GM23338 (cell line): ENCODE results near the gene EXD3. TPM values are rescaled to one million over a fixed set of nuclear protein-coding genes. Genes with fewer than 3 reads are reported as not detected.

ENCODE experiments used
- ATAC-seq: fragments of 200-7000 bp; cut with Tn5 transposase; 3 replicates; pipeline ENCODE4 v1.9.1; 2020
- DNase-seq: peaks from one replicate; pipeline ENCODE4 v3.0.0-alpha.2; 2015; ENCODE audit warnings: low spot score
- H2AFZ ChIP-seq: fragments of 200-600 bp; sonication (generic); 2 replicates; pipeline ENCODE4 v1.8.0; 2016; ENCODE audit warnings: antibody characterized with exemption, mild to moderate bottlenecking, moderate library complexity
- H3F3A ChIP-seq: fragments of 200-600 bp; sonication (generic); replicated peaks from 2 replicates; pipeline ENCODE4 v1.8.0; 2017; ENCODE audit warnings: antibody characterized with exemption, mixed run types, low read depth
- H3K27ac ChIP-seq: fragments of 200-600 bp; sonication (generic); 2 replicates; pipeline ENCODE4 v1.6.1; 2016; ENCODE audit warnings: low read depth
- H3K27me3 ChIP-seq: fragments of 200-600 bp; sonication (generic); 2 replicates; pipeline ENCODE4 v1.8.0; 2016; ENCODE audit warnings: mild to moderate bottlenecking, mixed run types, moderate library complexity; ENCODE audit not compliant: insufficient read depth
- H3K36me3 ChIP-seq: fragments of 200-600 bp; sonication (generic); 2 replicates; pipeline ENCODE4 v1.8.0; 2016; ENCODE audit warnings: mild to moderate bottlenecking; ENCODE audit not compliant: insufficient read depth
- H3K4me1 ChIP-seq: fragments of 200-600 bp; sonication (generic); 2 replicates; pipeline ENCODE4 v1.8.0; 2016; ENCODE audit warnings: mild to moderate bottlenecking, moderate library complexity; ENCODE audit not compliant: insufficient read depth
- H3K4me2 ChIP-seq: fragments of 200-600 bp; sonication (generic); 2 replicates; pipeline ENCODE4 v1.7.1; 2017; ENCODE audit warnings: mixed run types
- H3K4me3 ChIP-seq: fragments of 200-600 bp; sonication (generic); 2 replicates; pipeline ENCODE4 v1.6.1; 2016; ENCODE audit warnings: mixed run types
- H3K79me2 ChIP-seq: fragments of 200-600 bp; sonication (generic); replicated peaks from 2 replicates; pipeline ENCODE4 v1.8.0; 2017; ENCODE audit warnings: mild to moderate bottlenecking; ENCODE audit not compliant: insufficient read depth
- H3K9me2 ChIP-seq: fragments of 200-600 bp; sonication (generic); 2 replicates; pipeline ENCODE4 v1.8.0; 2017; ENCODE audit not compliant: insufficient read depth
- H4K20me1 ChIP-seq: fragments of 200-600 bp; sonication (generic); replicated peaks from 2 replicates; pipeline ENCODE4 v1.8.0; 2017; ENCODE audit warnings: mild to moderate bottlenecking; ENCODE audit not compliant: insufficient read depth
- H3K27ac Mint-ChIP-seq: 2 replicates; pipeline ENCODE4 v1.8.0; 2020; ENCODE audit warnings: inconsistent platforms, mild to moderate bottlenecking, moderate library complexity, mixed read lengths
- H3K27me3 Mint-ChIP-seq: 3 replicates; pipeline ENCODE4 v1.8.0; 2022; ENCODE audit warnings: low read depth, mild to moderate bottlenecking, moderate library complexity, mixed read lengths, inconsistent platforms; ENCODE audit not compliant: insufficient read depth, poor library complexity
- H3K36me3 Mint-ChIP-seq: 3 replicates; pipeline ENCODE4 v1.8.0; 2021; ENCODE audit warnings: low read depth, mild to moderate bottlenecking, inconsistent platforms, moderate library complexity, mixed read lengths
- H3K4me1 Mint-ChIP-seq: 3 replicates; pipeline ENCODE4 v1.8.0; 2020; ENCODE audit warnings: mild to moderate bottlenecking, inconsistent platforms, mixed read lengths
- H3K4me3 Mint-ChIP-seq: 3 replicates; pipeline ENCODE4 v1.8.0; 2021; ENCODE audit warnings: moderate library complexity, mild to moderate bottlenecking, inconsistent platforms, mixed read lengths
- H3K9me3 Mint-ChIP-seq: 3 replicates; pipeline ENCODE4 v1.8.0; 2020; ENCODE audit warnings: moderate library complexity, mild to moderate bottlenecking, inconsistent platforms, mixed read lengths
- CTCF ChIP-seq, 2 experiments: fragments of 200-600 bp in 1 of 2; sonication (generic) in 1 of 2; conservative IDR thresholded peaks; 2 replicates each; pipeline versions ENCODE4 v1.5.1 to v1.6.1; 2016 to 2017; ENCODE audit warnings: antibody characterized with exemption in 2 of 2, low read depth in 2 of 2, mild to moderate bottlenecking in 2 of 2, moderate library complexity in 1 of 2
- ETS1 ChIP-seq: IDR thresholded peaks from 2 replicates; pipeline ENCODE4 v1.6.1; 2016; ENCODE audit warnings: antibody characterized with exemption
- EZH2 ChIP-seq: fragments of 200-600 bp; sonication (generic); IDR thresholded peaks from one replicate; pipeline ENCODE4 v1.8.0; 2017; ENCODE audit warnings: antibody characterized with exemption, mild to moderate bottlenecking, low read depth; ENCODE audit not compliant: unreplicated experiment
- EZH2phosphoT487 ChIP-seq: fragments of 200-600 bp; sonication (generic); IDR thresholded peaks from one replicate; pipeline ENCODE4 v1.8.1; 2018; ENCODE audit warnings: antibody characterized with exemption; ENCODE audit not compliant: unreplicated experiment
- NANOG ChIP-seq: IDR thresholded peaks from 2 replicates; pipeline ENCODE4 v1.6.1; 2016; ENCODE audit warnings: antibody characterized with exemption, borderline replicate concordance
- POLR2AphosphoS5 ChIP-seq: IDR thresholded peaks from 2 replicates; pipeline ENCODE4 v1.6.1; 2016; ENCODE audit warnings: antibody characterized with exemption, low read depth
- REST ChIP-seq: IDR thresholded peaks from one replicate; pipeline ENCODE4 v1.6.1; 2018; ENCODE audit warnings: antibody characterized with exemption; ENCODE audit not compliant: unreplicated experiment
- ZNF114 ChIP-seq: fragments of 250-450 bp; sonication (Bioruptor Pico); IDR thresholded peaks from 2 replicates; pipeline ENCODE4 v1.5.0; 2020; ENCODE audit warnings: mild to moderate bottlenecking, moderate library complexity
- ZNF462 ChIP-seq: fragments of 250-450 bp; sonication (Bioruptor Pico); IDR thresholded peaks from 2 replicates; pipeline ENCODE4 v1.5.0; 2020; ENCODE audit warnings: mild to moderate bottlenecking, moderate library complexity
- polyA plus RNA-seq: library from polyadenylated mRNA; unstranded; fragments of >200 nt; fragmentation: Nextera tagmentation; extraction: Ambion mirVana; gene quantifications from 2 replicates; pipeline ENCODE4 v1.2.1, GENCODE V29; 2016
- total RNA-seq: library from RNA; depleted of rRNA; stranded (reverse); fragments of >200 nt; shearing (Covaris generic); gene quantifications from 2 replicates; pipeline ENCODE4 v1.2.3, GENCODE V29; 2014

The EXD3 gene
- total and polyA plus RNA-seq, 2 experiments from 2014 or later = 3.6 to 9.7 TPM

GRCh38 chr9:137266585-137267453, 156.1 kb downstream of the EXD3 start:
- H3K27ac Mint-ChIP-seq = no peak overlapping the region
- H3K9me2 ChIP-seq = no peaks in the 10 kb centered on the region
- H3K9me3 Mint-ChIP-seq = no peaks in the 10 kb centered on the region
- H3K36me3 ChIP-seq = peaks cover 10% of the 10 kb centered on the region; the same call in 1 of the 2 replicates
- H3K4me1 ChIP-seq = no peaks in the 10 kb centered on the region
- H3F3A ChIP-seq = no peaks in the 10 kb centered on the region
- peaks cover under 1% of the 10 kb centered on the region; the same call in 2 of the 3 replicates for H3K4me1 Mint-ChIP-seq
- H3K27me3 Mint-ChIP-seq = peaks cover 16% of the 10 kb centered on the region
- no peak for ATAC-seq
- H3K4me3 Mint-ChIP-seq = no peak overlapping the region
- H3K27me3 ChIP-seq = no peaks in the 10 kb centered on the region
- no peak overlapping the region for H2AFZ ChIP-seq
- no peak overlapping the region for H3K27ac ChIP-seq
- H4K20me1 ChIP-seq = 0 out of 2 replicates have a peak, but pooled peaks cover 9% of the 10 kb centered on the region
- TF ChIP-seq REST (no peak), CTCF (conservative IDR thresholded peaks at IDR 0.05; ENCODE audit: low read depth in 2 of 2) (no peak), ZNF114 (CRISPR knock-in tag) (no peak), POLR2AphosphoS5 (no peak), EZH2 (no peak), ETS1 (no peak), EZH2phosphoT487 (no peak), NANOG (no peak), ZNF462 (CRISPR knock-in tag) (no peak)
- H3K4me3 ChIP-seq = no peak overlapping the region
- DNase-seq = no peak
- no peak overlapping the region for H3K4me2 ChIP-seq
- H3K36me3 Mint-ChIP-seq = peaks cover 40% of the 10 kb centered on the region
- no peaks in the 10 kb centered on the region for H3K79me2 ChIP-seq
